ENCODE data around the gene TNNI2.

TNNI2 gene

GRCh38 chr11:1846453-1846932 lies 7.7 kb downstream of the TNNI2 start:
- no peak overlapping the region for H3K27ac ChIP-seq (ENCODE audit: extremely low read depth, low read depth, low read length)
- ChIA-PET CTCF (interaction anchor here (0.5 to 5.9 kb wide), 5 partner anchors 13 to 398 kb away, joined by 3 to 35 read pairs (median 17); no protein-coding TSS in a partner anchor), POLR2A (no interaction called here)
- H3K36me3 ChIP-seq (ENCODE audit: control insufficient read depth in 2 of 2, insufficient read depth in 1 of 2, low read length in 2 of 2): no peaks in the 10 kb centered on the region
- TF ChIP-seq ZNF76 (tag by site-specific recombination; IDR thresholded peaks at IDR 0.05; ENCODE audit: borderline replicate concordance, low read depth): no peak
- TF ChIP-seq ZNF324 (tag by site-specific recombination; IDR thresholded peaks at IDR 0.05): no peak
- no peak for TF ChIP-seq RBAK (tag by site-specific recombination; IDR thresholded peaks at IDR 0.05)
- TF ChIP-seq ZNF626 (tag by site-specific recombination; IDR thresholded peaks at IDR 0.05): no peak
- no peaks in the 10 kb centered on the region for H3K4me1 ChIP-seq (ENCODE audit: control insufficient read depth, insufficient read depth, low read length)
- no peaks in the 10 kb centered on the region for H3K9me3 ChIP-seq (ENCODE audit: control insufficient read depth, insufficient read depth, low read depth, low read length)
- no peak overlapping the region for H3K4me3 ChIP-seq (ENCODE audit: low read depth, low read length)

DNA sequence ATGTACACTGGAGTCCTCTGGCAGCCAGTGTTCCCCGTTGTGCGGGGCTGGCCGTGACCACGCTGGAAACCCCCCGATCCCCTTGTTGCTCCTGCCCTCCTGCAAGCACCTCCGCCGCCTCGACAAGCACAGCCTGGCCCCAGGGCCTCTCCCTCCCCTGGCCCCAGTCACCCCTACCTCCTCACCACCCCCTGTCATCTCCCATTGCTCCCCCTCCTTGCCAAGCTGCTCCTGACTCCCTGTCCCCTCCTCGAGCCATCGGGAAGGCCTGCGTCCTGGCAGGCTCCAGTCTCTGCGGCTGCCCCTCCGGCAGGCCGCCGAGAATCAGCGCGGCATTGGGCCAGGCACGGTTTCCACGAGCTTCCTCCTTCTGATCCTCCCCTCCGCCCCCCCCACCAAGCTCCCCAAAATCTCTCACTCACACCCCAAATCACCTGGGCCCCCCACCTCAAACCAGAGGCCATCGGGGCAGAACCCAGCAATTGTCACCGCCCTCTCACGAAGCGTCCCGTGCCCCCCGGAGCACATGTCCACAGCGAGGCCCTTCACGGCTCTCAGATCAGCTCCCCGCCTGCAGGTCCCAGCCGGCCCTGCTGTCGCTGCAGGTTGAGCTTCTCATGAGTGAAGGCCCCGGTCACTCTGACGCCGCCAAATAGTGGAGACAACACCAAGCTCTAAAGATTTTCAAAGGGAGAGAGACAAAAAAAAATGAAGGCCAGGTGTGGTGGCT lies 8.4 kb downstream of the TNNI2 start:
- Histone ChIP-seq H3K9me3 (ENCODE audit: control insufficient read depth, insufficient read depth, low read depth, low read length) (no peaks in the 10 kb centered on the region), H3K4me3 (ENCODE audit: low read depth, low read length) (no peak overlapping the region), H3K27ac (ENCODE audit: extremely low read depth, low read depth, low read length) (no peak overlapping the region), H3K4me1 (ENCODE audit: control insufficient read depth, insufficient read depth, low read length) (no peaks in the 10 kb centered on the region), H3K36me3 (ENCODE audit: control insufficient read depth in 2 of 2, insufficient read depth in 1 of 2, low read length in 2 of 2) (no peaks in the 10 kb centered on the region)
- CTCF ChIA-PET: interaction anchor here (0.5 to 5.9 kb wide), 9 partner anchors 14 to 397 kb away, joined by 3 to 35 read pairs (median 5); no protein-coding TSS in a partner anchor
- POLR2A ChIA-PET: no interaction called here
- TF ChIP-seq ZNF623 (tag by site-specific recombination; IDR thresholded peaks at IDR 0.05): no peak
- TF ChIP-seq ZNF324 (tag by site-specific recombination; IDR thresholded peaks at IDR 0.05): no peak

DNA sequence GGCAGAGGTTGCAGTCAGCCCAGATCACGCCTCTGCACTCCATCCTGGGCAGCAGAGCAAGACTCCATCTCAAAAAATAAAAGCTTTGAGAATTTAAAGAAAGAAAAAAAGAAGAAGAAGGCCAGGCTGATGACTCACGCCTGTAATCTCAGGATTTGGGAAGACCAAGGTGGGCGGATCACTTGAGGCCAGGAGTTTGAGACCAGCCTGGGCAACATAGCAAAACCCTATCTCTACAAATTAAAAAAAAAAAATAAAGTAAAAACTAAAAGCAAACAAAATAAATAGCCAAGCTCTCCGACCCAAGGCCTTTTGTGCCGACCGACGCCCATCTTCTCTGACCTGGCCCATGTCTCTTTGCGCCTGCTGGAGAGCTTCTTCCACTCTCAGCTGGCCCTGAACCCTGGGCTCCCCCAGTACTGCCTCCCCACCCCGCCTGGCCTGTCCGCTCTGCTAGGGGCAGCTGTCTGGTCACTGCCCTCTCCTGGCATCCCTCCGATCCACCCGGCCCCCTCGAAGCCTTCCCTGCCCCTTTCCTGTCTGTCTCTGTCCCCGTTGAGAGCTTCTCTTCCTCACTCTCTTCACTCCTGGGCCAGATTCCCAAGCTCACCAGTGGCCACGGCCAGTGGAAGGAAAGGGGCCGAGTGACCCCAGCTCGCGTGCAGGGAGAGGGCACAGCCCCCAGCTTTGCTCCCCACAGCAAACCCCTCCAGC lies 9.3 kb downstream of the TNNI2 start:
- H3K4me3 ChIP-seq (ENCODE audit: low read depth, low read length): no peak overlapping the region
- H3K9me3 ChIP-seq (ENCODE audit: control insufficient read depth, insufficient read depth, low read depth, low read length): no peaks in the 10 kb centered on the region
- no peak overlapping the region for H3K27ac ChIP-seq (ENCODE audit: extremely low read depth, low read depth, low read length)
- no peaks in the 10 kb centered on the region for H3K4me1 ChIP-seq (ENCODE audit: control insufficient read depth, insufficient read depth, low read length)
- H3K36me3 ChIP-seq (ENCODE audit: control insufficient read depth in 2 of 2, insufficient read depth in 1 of 2, low read length in 2 of 2): no peaks in the 10 kb centered on the region
- no peak for TF ChIP-seq KLF9 (tag by site-specific recombination; IDR thresholded peaks at IDR 0.05; ENCODE audit: low read depth)
- ChIA-PET CTCF (interaction anchor here (0.6 to 5.9 kb wide), 13 partner anchors 15 to 308 kb away, joined by 3 to 35 read pairs (median 5); no protein-coding TSS in a partner anchor), POLR2A (no interaction called here)

DNA sequence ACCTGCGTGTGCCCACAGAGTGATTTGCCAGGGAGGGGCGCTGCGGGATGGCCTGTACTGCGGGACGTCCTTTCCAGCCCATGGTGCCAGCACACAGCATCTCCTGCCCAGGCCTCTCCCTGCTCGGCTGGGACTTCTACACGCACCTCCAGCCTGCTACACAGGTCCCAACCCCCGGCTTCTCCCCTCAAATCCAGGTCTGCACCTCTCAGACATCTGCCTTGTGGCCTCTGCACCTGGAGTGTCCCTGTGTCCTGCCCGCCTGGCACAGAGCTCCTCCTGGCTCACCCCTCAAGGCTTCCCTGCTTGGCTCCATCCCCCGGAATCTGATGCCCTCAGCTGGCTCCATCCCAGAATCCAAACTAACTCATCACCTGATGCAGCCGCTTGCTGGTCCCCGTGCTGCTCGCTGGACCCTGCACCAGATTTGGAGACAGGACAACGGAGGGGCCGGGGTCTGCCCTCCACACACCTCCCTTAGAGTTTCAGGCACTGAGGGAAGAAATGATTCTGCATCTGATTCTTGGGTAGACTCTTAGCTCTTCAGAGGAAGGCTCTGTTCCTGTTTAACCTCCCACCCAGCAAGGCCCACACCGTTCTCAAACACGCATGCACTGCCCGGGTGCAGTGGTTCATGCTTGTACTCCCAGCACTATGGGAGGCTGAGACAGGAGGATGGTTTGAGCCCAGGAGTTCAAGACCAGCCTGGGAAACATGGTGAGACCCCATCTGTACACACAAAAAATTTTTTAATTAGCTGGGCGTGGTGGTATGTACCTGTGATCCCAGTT lies 10.1 kb downstream of the TNNI2 start:
- CTCF ChIA-PET: interaction anchor here (0.6 to 5.9 kb wide), 9 partner anchors 16 to 349 kb away, joined by 3 to 35 read pairs (median 8); no protein-coding TSS in a partner anchor

More for the DNA sequence above, 10.1 kb downstream of the TNNI2 start:
- TF ChIP-seq ZNF473 (tag by site-specific recombination; IDR thresholded peaks at IDR 0.05) (no peak), INSM2 (tag by site-specific recombination; IDR thresholded peaks at IDR 0.05) (no peak), SP2 (tag by site-specific recombination; IDR thresholded peaks at IDR 0.05) (no peak)
- TF ChIP-seq, protein P1, sequence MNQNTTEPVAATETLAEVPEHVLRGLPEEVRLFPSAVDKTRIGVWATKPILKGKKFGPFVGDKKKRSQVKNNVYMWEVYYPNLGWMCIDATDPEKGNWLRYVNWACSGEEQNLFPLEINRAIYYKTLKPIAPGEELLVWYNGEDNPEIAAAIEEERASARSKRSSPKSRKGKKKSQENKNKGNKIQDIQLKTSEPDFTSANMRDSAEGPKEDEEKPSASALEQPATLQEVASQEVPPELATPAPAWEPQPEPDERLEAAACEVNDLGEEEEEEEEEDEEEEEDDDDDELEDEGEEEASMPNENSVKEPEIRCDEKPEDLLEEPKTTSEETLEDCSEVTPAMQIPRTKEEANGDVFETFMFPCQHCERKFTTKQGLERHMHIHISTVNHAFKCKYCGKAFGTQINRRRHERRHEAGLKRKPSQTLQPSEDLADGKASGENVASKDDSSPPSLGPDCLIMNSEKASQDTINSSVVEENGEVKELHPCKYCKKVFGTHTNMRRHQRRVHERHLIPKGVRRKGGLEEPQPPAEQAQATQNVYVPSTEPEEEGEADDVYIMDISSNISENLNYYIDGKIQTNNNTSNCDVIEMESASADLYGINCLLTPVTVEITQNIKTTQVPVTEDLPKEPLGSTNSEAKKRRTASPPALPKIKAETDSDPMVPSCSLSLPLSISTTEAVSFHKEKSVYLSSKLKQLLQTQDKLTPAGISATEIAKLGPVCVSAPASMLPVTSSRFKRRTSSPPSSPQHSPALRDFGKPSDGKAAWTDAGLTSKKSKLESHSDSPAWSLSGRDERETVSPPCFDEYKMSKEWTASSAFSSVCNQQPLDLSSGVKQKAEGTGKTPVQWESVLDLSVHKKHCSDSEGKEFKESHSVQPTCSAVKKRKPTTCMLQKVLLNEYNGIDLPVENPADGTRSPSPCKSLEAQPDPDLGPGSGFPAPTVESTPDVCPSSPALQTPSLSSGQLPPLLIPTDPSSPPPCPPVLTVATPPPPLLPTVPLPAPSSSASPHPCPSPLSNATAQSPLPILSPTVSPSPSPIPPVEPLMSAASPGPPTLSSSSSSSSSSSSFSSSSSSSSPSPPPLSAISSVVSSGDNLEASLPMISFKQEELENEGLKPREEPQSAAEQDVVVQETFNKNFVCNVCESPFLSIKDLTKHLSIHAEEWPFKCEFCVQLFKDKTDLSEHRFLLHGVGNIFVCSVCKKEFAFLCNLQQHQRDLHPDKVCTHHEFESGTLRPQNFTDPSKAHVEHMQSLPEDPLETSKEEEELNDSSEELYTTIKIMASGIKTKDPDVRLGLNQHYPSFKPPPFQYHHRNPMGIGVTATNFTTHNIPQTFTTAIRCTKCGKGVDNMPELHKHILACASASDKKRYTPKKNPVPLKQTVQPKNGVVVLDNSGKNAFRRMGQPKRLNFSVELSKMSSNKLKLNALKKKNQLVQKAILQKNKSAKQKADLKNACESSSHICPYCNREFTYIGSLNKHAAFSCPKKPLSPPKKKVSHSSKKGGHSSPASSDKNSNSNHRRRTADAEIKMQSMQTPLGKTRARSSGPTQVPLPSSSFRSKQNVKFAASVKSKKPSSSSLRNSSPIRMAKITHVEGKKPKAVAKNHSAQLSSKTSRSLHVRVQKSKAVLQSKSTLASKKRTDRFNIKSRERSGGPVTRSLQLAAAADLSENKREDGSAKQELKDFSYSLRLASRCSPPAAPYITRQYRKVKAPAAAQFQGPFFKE (tag by site-specific recombination; IDR thresholded peaks at IDR 0.05; ENCODE audit: borderline replicate concordance): no peak
- Histone ChIP-seq H3K4me1 (ENCODE audit: control insufficient read depth, insufficient read depth, low read length) (no peaks in the 10 kb centered on the region), H3K27ac (ENCODE audit: extremely low read depth, low read depth, low read length) (no peak overlapping the region), H3K36me3 (ENCODE audit: control insufficient read depth in 2 of 2, insufficient read depth in 1 of 2, low read length in 2 of 2) (no peaks in the 10 kb centered on the region), H3K9me3 (ENCODE audit: control insufficient read depth, insufficient read depth, low read depth, low read length) (no peaks in the 10 kb centered on the region), H3K4me3 (ENCODE audit: low read depth, low read length) (no peak overlapping the region)
- POLR2A ChIA-PET: no interaction called here

Measured in HEK293 (cell line).